Caco-2 (cell line): ENCODE results near the gene PTPRN2. TPM values are rescaled to one million over a fixed set of nuclear protein-coding genes. Genes with fewer than 3 reads are reported as not detected.

ENCODE experiments used
- BruUV-seq: library from RNA; stranded (reverse); fragments of 400-500 nt; replicated peaks from 2 replicates; lab custom pipeline; 2021; lab: Mats Ljungman, UMichigan
- CTCF ChIA-PET: fragments of 300-600 bp; sonication (Branson Sonifier 250); formaldehyde crosslinking; loops from one replicate; lab custom pipeline; 2022; ENCODE audit warnings: antibody characterized with exemption; lab: Charles Lee
- POLR2A ChIA-PET: fragments of 300-600 bp; sonication (Branson Sonifier 250); formaldehyde crosslinking; loops from one replicate; lab custom pipeline; 2022; ENCODE audit warnings: antibody characterized with exemption; lab: Charles Lee
- DNase-seq, 2 experiments: peaks; one replicate each; pipeline versions ENCODE4 v3.0.0 to v3.0.0-alpha.2; 2020 to 2022
- H3K27me3 ChIP-seq: replicated peaks from 2 replicates; pipeline ENCODE4 v1.6.0; 2011; ENCODE audit warnings: low read length; ENCODE audit not compliant: control insufficient read depth, insufficient read depth
- H3K36me3 ChIP-seq: 2 replicates; pipeline ENCODE4 v1.5.1; 2011; ENCODE audit warnings: low read length; ENCODE audit not compliant: control insufficient read depth, insufficient read depth
- H3K4me1 ChIP-seq: fragments of 250-450 bp; sonication (Bioruptor Pico); 2 replicates; pipeline ENCODE4 v1.5.1; 2020; ENCODE audit warnings: mild to moderate bottlenecking
- H3K4me3 ChIP-seq: 2 replicates; pipeline ENCODE4 v1.5.1; 2011; ENCODE audit warnings: low read depth, mild to moderate bottlenecking, control low read depth, low read length
- H3K9me3 ChIP-seq: fragments of 250-450 bp; sonication (Bioruptor Pico); 2 replicates; pipeline ENCODE4 v1.5.1; 2020; ENCODE audit warnings: mild to moderate bottlenecking, moderate library complexity
- H3K27ac Mint-ChIP-seq: one replicate; pipeline ENCODE4 v1.8.0; 2022; ENCODE audit warnings: mixed read lengths; ENCODE audit not compliant: unreplicated experiment
- H3K27me3 Mint-ChIP-seq: one replicate; pipeline ENCODE4 v1.8.0; 2022; ENCODE audit warnings: mixed read lengths; ENCODE audit not compliant: insufficient read depth, unreplicated experiment
- H3K36me3 Mint-ChIP-seq: one replicate; pipeline ENCODE4 v1.8.0; 2022; ENCODE audit warnings: mild to moderate bottlenecking, mixed read lengths; ENCODE audit not compliant: insufficient read depth, unreplicated experiment
- H3K4me1 Mint-ChIP-seq: one replicate; pipeline ENCODE4 v1.8.0; 2022; ENCODE audit warnings: low read depth, mixed read lengths; ENCODE audit not compliant: unreplicated experiment
- H3K4me3 Mint-ChIP-seq: one replicate; pipeline ENCODE4 v1.8.0; 2022; ENCODE audit warnings: mild to moderate bottlenecking, moderate library complexity, mixed read lengths; ENCODE audit not compliant: unreplicated experiment
- H3K9me3 Mint-ChIP-seq: one replicate; pipeline ENCODE4 v1.8.0; 2022; ENCODE audit warnings: mixed read lengths; ENCODE audit not compliant: unreplicated experiment
- intact Hi-C: fragments of 100-400 bp; cut with micrococcal nuclease; formaldehyde crosslinking; loops from one replicate; pipeline ENCODE4 v1.10.0; 2022; ENCODE audit not compliant: unreplicated experiment
- total RNA-seq: library from RNA; stranded (reverse); gene quantifications from 2 replicates; pipeline ENCODE4 v1.2.3, GENCODE V29; 2022
- TF ChIP-seq, protein P1 (sequence below), 2 experiments: fragments of 200-600 bp in 1 of 2; IDR thresholded peaks; 1 replicate in 1 of 2; 2 replicates in 1 of 2; pipeline versions ENCODE4 v1.5.1 to v1.8.0; 2011 to 2022; ENCODE audit warnings: antibody characterized with exemption in 1 of 2, control low read depth in 1 of 2, inconsistent platforms in 1 of 2, low read depth in 1 of 2, low read length in 1 of 2, mild to moderate bottlenecking in 1 of 2, moderate library complexity in 1 of 2; ENCODE audit not compliant: insufficient read depth in 1 of 2, severe bottlenecking in 1 of 2, unreplicated experiment in 1 of 2

The PTPRN2 gene
- total RNA-seq, 1 experiment from 2014 or later, result 1.4 TPM

DNA sequence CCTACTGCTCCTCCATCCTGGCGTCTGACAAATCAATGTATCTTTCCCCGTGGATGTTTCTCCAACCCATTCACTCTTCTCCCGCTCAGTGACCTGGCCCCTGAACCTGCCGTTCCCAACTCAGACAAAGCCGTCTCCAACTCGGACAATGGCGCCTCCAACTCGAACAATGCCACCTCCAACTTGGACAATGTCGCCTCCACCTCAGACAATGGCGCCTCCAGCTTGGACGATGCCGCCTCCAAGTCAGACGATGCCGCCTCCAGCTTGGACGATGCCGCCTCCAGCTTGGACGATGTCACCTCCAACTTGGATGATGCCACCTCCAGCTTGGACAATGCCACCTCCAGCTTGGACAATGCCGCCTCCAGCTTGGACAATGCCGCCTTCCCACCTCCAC is 642.2 kb downstream of the PTPRN2 start:
- H3K4me3 ChIP-seq, result no peak overlapping the region
- POLR2A ChIA-PET, result no interaction called here
- CTCF ChIA-PET, result no interaction called here
- H3K4me3 Mint-ChIP-seq, result no peak overlapping the region
- no peaks in the 10 kb centered on the region for H3K36me3 ChIP-seq
- no peaks in the 10 kb centered on the region for H3K4me1 Mint-ChIP-seq
- H3K9me3 Mint-ChIP-seq, result peaks cover 45% of the 10 kb centered on the region
- DNase-seq, result no peak
- H3K27me3 Mint-ChIP-seq, result no peaks in the 10 kb centered on the region
- 0 out of 2 replicates have a peak, but pooled peaks cover 9% of the 10 kb centered on the region for H3K9me3 ChIP-seq
- BruUV-seq, result no TSS peak
- H3K27me3 ChIP-seq, result no peaks in the 10 kb centered on the region
- H3K4me1 ChIP-seq, result no peaks in the 10 kb centered on the region
- peaks cover 4% of the 10 kb centered on the region for H3K36me3 Mint-ChIP-seq
- TF ChIP-seq, protein P1, sequence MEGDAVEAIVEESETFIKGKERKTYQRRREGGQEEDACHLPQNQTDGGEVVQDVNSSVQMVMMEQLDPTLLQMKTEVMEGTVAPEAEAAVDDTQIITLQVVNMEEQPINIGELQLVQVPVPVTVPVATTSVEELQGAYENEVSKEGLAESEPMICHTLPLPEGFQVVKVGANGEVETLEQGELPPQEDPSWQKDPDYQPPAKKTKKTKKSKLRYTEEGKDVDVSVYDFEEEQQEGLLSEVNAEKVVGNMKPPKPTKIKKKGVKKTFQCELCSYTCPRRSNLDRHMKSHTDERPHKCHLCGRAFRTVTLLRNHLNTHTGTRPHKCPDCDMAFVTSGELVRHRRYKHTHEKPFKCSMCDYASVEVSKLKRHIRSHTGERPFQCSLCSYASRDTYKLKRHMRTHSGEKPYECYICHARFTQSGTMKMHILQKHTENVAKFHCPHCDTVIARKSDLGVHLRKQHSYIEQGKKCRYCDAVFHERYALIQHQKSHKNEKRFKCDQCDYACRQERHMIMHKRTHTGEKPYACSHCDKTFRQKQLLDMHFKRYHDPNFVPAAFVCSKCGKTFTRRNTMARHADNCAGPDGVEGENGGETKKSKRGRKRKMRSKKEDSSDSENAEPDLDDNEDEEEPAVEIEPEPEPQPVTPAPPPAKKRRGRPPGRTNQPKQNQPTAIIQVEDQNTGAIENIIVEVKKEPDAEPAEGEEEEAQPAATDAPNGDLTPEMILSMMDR (IDR thresholded peaks at IDR 0.05; ENCODE audit: insufficient read depth in 1 of 2, low read depth in 1 of 2, low read length in 1 of 2, severe bottlenecking in 1 of 2, unreplicated experiment in 1 of 2), result no peak
- intact Hi-C loops, result no loop called here
- H3K27ac Mint-ChIP-seq, result no peak overlapping the region

- no peaks in the 10 kb centered on the region for H3K4me1 Mint-ChIP-seq
- CTCF ChIA-PET, result no interaction called here
- Histone ChIP-seq H3K4me1 (no peaks in the 10 kb centered on the region), H3K4me3 (no peak overlapping the region), H3K27me3 (no peaks in the 10 kb centered on the region), H3K36me3 (no peaks in the 10 kb centered on the region), H3K9me3 (0 out of 2 replicates have a peak, but pooled peaks cover 9% of the 10 kb centered on the region)
- TF ChIP-seq, protein P1 (IDR thresholded peaks at IDR 0.05; ENCODE audit: insufficient read depth in 1 of 2, low read depth in 1 of 2, low read length in 1 of 2, severe bottlenecking in 1 of 2, unreplicated experiment in 1 of 2), result no peak
- no TSS peak for BruUV-seq
- H3K4me3 Mint-ChIP-seq, result no peak overlapping the region
- no peak overlapping the region for H3K27ac Mint-ChIP-seq
- H3K27me3 Mint-ChIP-seq, result no peaks in the 10 kb centered on the region
- POLR2A ChIA-PET, result no interaction called here
- intact Hi-C loops, result no loop called here
- no peak for DNase-seq
- peaks cover 7% of the 10 kb centered on the region for H3K36me3 Mint-ChIP-seq
- H3K9me3 Mint-ChIP-seq, result peaks cover 45% of the 10 kb centered on the region
Observed at GRCh38 chr7:157944734-157945291, 642.8 kb downstream of the PTPRN2 start.

- Histone ChIP-seq H3K27me3 (no peaks in the 10 kb centered on the region), H3K4me1 (no peaks in the 10 kb centered on the region), H3K4me3 (no peak overlapping the region), H3K36me3 (no peaks in the 10 kb centered on the region), H3K9me3 (0 out of 2 replicates have a peak, but pooled peaks cover 9% of the 10 kb centered on the region)
- TF ChIP-seq, protein P1 (IDR thresholded peaks at IDR 0.05; ENCODE audit: insufficient read depth in 1 of 2, low read depth in 1 of 2, low read length in 1 of 2, severe bottlenecking in 1 of 2, unreplicated experiment in 1 of 2), result no peak
- Mint-ChIP-seq H3K27me3 (no peaks in the 10 kb centered on the region), H3K9me3 (peaks cover 51% of the 10 kb centered on the region), H3K4me1 (no peaks in the 10 kb centered on the region), H3K4me3 (no peak overlapping the region), H3K27ac (no peak overlapping the region), H3K36me3 (peaks cover 10% of the 10 kb centered on the region)
- ChIA-PET POLR2A (no interaction called here), CTCF (no interaction called here)
- BruUV-seq, result no TSS peak
- intact Hi-C loops, result no loop called here
- DNase-seq, result no peak
Observed at GRCh38 chr7:157944051-157944450, 643.6 kb downstream of the PTPRN2 start.
